Measurements from ENCODE around the gene VPS37C. TPM values are rescaled to one million over a fixed set of nuclear protein-coding genes. Genes with fewer than 3 reads are reported as not detected.

The VPS37C gene
- total and polyA plus RNA-seq, 2 donors: 8.6 to 23.5 TPM

GRCh38 chr11:61129639-61130523, 31.3 kb downstream of the VPS37C start:
- peak overlapping the region; percentile 69 for H3K27ac ChIP-seq (ENCODE audit: low read depth)
- no peaks in the 10 kb centered on the region for H3K36me3 ChIP-seq (ENCODE audit: insufficient read depth)
- no peaks in the 10 kb centered on the region for H3K4me1 ChIP-seq (ENCODE audit: insufficient read depth)
- WGBS: 25% methylated on average over 33 of the region's 33 CpGs
- peak; percentile 80 for DNase-seq (ENCODE audit: extremely low spot score)
- no peak overlapping the region for H3K4me3 ChIP-seq (ENCODE audit: low read depth, low read length)

GRCh38 chr11:61128947-61129638, 32.1 kb downstream of the VPS37C start:
- no peak for DNase-seq (ENCODE audit: extremely low spot score)
- WGBS: 83% methylated on average over 18 of the region's 18 CpGs
- Histone ChIP-seq H3K36me3 (ENCODE audit: insufficient read depth) (no peaks in the 10 kb centered on the region), H3K4me3 (ENCODE audit: low read depth, low read length) (no peak overlapping the region), H3K27ac (ENCODE audit: low read depth) (no peak overlapping the region), H3K4me1 (ENCODE audit: insufficient read depth) (no peaks in the 10 kb centered on the region)

- Histone ChIP-seq H3K27ac (ENCODE audit: low read depth) (no peak overlapping the region), H3K36me3 (ENCODE audit: insufficient read depth) (no peaks in the 10 kb centered on the region), H3K4me1 (ENCODE audit: insufficient read depth) (no peaks in the 10 kb centered on the region), H3K4me3 (ENCODE audit: low read depth, low read length) (no peak overlapping the region)
- no peak for DNase-seq (ENCODE audit: extremely low spot score)
- WGBS: 94% methylated on average over 9 of the region's 9 CpGs
Observed at GRCh38 chr11:61127991-61128390, 33.2 kb downstream of the VPS37C start.

- H3K4me3 ChIP-seq (ENCODE audit: low read depth, low read length): no peak overlapping the region
Observed at GRCh38 chr11:61126256-61126655, 35.0 kb downstream of the VPS37C start.

DNA sequence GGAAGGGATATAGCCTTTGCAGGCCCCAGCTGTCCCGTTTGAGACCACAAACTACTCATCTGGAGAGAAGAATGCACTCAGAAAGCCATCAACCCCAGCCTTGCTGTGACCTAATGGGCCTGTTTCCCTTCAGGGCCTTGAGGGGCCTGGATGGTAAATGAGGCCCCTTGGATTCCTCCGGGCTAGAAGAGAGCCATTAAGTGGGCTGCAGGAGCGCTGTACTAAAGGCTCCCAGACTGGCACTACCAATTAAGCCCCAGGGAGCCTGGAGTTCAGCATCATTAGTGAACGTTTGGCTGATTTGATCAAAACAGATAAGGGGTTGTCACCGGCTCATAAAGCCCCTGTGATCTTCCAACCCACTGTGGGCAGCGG, 35.9 kb downstream of the VPS37C start:
- H3K4me3 ChIP-seq (ENCODE audit: low read depth, low read length): no peak overlapping the region
- H3K36me3 ChIP-seq (ENCODE audit: insufficient read depth): no peaks in the 10 kb centered on the region
- no peaks in the 10 kb centered on the region for H3K4me1 ChIP-seq (ENCODE audit: insufficient read depth)
- no peak for DNase-seq (ENCODE audit: extremely low spot score)
- H3K27ac ChIP-seq (ENCODE audit: low read depth): no peak overlapping the region
- WGBS: 60% methylated on average over 6 of the region's 6 CpGs

More at GRCh38 chr11:61126256-61126655, 35.0 kb downstream of the VPS37C start:
- DNase-seq (ENCODE audit: extremely low spot score): no peak
- Histone ChIP-seq H3K4me1 (ENCODE audit: insufficient read depth) (no peaks in the 10 kb centered on the region), H3K27ac (ENCODE audit: low read depth) (no peak overlapping the region), H3K36me3 (ENCODE audit: insufficient read depth) (no peaks in the 10 kb centered on the region)
- WGBS: 27% methylated on average over 14 of the region's 14 CpGs

DNA sequence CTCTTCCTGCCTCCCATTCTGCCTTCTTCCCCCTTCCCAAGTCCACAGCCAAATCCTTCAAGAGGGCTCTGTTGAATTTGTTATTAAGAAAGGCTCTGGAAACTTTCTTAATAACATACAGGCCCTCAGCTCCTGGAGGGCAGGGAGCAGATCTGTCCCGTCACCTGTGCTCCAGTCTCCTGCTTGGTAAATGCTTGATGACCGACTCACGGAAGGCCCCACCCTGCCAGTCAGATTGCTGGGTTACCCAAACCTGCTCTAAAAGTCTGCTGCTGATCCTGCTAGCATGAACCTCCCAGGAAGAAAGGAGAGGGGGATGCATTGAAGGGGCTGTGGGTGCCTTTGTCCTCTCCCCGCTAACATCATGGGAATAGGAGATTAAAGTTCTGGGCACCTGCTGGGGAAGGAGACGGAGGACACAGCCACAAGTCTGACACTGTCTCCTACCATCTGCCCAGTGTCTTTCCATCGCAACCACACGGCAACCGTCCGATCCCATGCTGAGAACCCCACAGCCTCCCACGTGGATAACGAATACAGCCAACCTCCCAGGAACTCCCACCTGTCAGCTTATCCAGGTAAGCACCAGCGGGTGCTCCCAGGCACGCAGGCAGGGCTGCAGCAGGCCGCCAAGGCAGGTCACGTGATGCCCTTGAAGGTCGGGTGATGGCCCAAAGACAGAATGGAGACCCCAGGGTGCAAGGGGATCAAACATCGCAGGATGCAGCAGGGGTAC, 36.5 kb downstream of the VPS37C start:
- Histone ChIP-seq H3K36me3 (ENCODE audit: insufficient read depth) (no peaks in the 10 kb centered on the region), H3K4me1 (ENCODE audit: insufficient read depth) (no peaks in the 10 kb centered on the region), H3K4me3 (ENCODE audit: low read depth, low read length) (no peak overlapping the region), H3K27ac (ENCODE audit: low read depth) (no peak overlapping the region)
- WGBS: 76% methylated on average over 17 of the region's 17 CpGs
- no peak for DNase-seq (ENCODE audit: extremely low spot score)

DNA sequence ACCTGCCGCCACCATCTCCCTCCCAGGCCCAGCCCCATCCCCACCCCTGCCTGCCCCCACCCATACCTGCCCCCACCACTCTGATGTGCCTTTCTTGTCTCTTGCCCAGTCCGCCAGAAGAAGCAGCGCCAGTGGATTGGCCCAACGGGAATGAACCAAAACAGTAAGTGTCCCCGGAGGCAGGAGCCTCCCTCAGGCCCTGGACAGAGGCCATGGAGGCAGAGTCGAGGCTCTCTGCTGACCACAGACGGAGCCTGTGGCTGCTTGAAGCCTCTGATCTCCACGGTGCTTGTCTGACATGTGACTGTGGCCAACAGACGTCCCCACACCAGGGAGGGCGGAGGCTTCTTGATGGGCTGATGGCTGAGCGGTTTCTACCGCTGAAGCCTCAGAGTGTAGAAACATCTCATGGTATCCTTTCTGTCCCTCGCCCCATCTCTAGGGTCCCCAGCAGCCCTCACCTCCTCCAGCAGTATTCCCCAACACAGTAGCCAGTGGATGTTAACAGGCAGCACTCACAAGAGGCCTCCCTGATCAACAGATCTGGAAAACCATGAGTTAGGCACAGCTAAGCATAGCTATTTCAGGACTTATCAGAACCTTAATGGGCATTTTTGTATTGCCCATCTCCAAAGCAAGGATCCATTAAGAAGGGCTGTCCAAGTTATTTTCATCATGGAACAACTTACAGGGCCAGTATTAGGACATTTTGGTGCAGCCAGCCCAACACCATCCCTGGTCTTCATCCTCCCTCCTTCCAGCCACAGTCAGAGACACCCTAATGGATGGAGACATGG, 37.3 kb downstream of the VPS37C start:
- Histone ChIP-seq H3K36me3 (ENCODE audit: insufficient read depth) (no peaks in the 10 kb centered on the region), H3K4me3 (ENCODE audit: low read depth, low read length) (no peak overlapping the region), H3K27ac (ENCODE audit: low read depth) (no peak overlapping the region), H3K4me1 (ENCODE audit: insufficient read depth) (no peaks in the 10 kb centered on the region)
- 79% methylated on average over 13 of the region's 13 CpGs for WGBS
- DNase-seq (ENCODE audit: extremely low spot score): no peak

- 85% methylated on average over 13 of the region's 13 CpGs for WGBS
Observed at GRCh38 chr11:61122761-61123160, 38.5 kb downstream of the VPS37C start.

DNA sequence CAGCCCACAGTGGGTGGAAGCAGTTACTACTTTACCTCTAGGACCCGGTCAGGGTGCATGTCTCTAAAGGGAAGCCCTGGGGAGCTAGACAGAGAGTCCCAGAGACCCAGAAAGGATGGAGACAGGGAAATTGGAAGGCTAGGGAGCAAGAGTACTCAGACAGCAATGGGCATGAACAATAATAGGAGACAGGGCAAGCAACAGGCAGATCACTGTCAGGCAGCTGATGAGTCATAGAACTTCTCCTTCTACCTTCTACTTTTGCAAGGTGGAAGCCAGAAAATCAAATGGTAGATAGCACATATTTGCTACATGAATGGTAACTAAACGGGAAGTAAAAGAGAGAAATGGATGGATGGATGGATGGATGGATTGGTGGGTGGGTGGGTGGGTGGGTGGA, 39.3 kb downstream of the VPS37C start:
- H3K4me3 ChIP-seq (ENCODE audit: low read depth, low read length): no peak overlapping the region

More at GRCh38 chr11:61122761-61123160, 38.5 kb downstream of the VPS37C start:
- DNase-seq (ENCODE audit: extremely low spot score): no peak
- Histone ChIP-seq H3K27ac (ENCODE audit: low read depth) (no peak overlapping the region), H3K4me1 (ENCODE audit: insufficient read depth) (no peaks in the 10 kb centered on the region), H3K36me3 (ENCODE audit: insufficient read depth) (no peaks in the 10 kb centered on the region), H3K4me3 (ENCODE audit: low read depth, low read length) (no peak overlapping the region)

GRCh38 chr11:61121192-61121831, 39.9 kb downstream of the VPS37C start:
- Histone ChIP-seq H3K27ac (ENCODE audit: low read depth) (no peak overlapping the region), H3K4me1 (ENCODE audit: insufficient read depth) (no peaks in the 10 kb centered on the region), H3K4me3 (ENCODE audit: low read depth, low read length) (no peak overlapping the region), H3K36me3 (ENCODE audit: insufficient read depth) (no peaks in the 10 kb centered on the region)
- 68% methylated on average over 15 of the region's 15 CpGs for WGBS
- DNase-seq (ENCODE audit: extremely low spot score): no peak

More for the DNA sequence above, 39.3 kb downstream of the VPS37C start:
- Histone ChIP-seq H3K27ac (ENCODE audit: low read depth) (no peak overlapping the region), H3K4me1 (ENCODE audit: insufficient read depth) (no peaks in the 10 kb centered on the region), H3K36me3 (ENCODE audit: insufficient read depth) (no peaks in the 10 kb centered on the region)
- DNase-seq (ENCODE audit: extremely low spot score): no peak
- 88% methylated on average over 2 of the region's 2 CpGs for WGBS

- WGBS: 26% methylated on average over 5 of the region's 5 CpGs
- H3K4me3 ChIP-seq (ENCODE audit: low read depth, low read length): no peak overlapping the region
- no peaks in the 10 kb centered on the region for H3K4me1 ChIP-seq (ENCODE audit: insufficient read depth)
- no peaks in the 10 kb centered on the region for H3K36me3 ChIP-seq (ENCODE audit: insufficient read depth)
- peak; percentile 72 for DNase-seq (ENCODE audit: extremely low spot score)
- no peak overlapping the region for H3K27ac ChIP-seq (ENCODE audit: low read depth)
Observed at GRCh38 chr11:61120706-61121191, 40.5 kb downstream of the VPS37C start.

- Histone ChIP-seq H3K36me3 (ENCODE audit: insufficient read depth) (no peaks in the 10 kb centered on the region), H3K4me1 (ENCODE audit: insufficient read depth) (no peaks in the 10 kb centered on the region), H3K27ac (ENCODE audit: low read depth) (no peak overlapping the region), H3K4me3 (ENCODE audit: low read depth, low read length) (no peak overlapping the region)
- 77% methylated on average over 14 of the region's 14 CpGs for WGBS
- DNase-seq (ENCODE audit: extremely low spot score): no peak
Observed at GRCh38 chr11:61120099-61120705, 41.0 kb downstream of the VPS37C start.

Data from urinary bladder (tissue), 4 donors.